GM19023 (cell line): Measurements from ENCODE around the gene CHST11.

Source experiments
- ATAC-seq: cut with Tn5 transposase; IDR thresholded peaks from one replicate; pipeline ENCODE4 v1.9.1; 2021; ENCODE audit warnings: mild to moderate bottlenecking, moderate library complexity; ENCODE audit not compliant: unreplicated experiment

CHST11 gene

DNA sequence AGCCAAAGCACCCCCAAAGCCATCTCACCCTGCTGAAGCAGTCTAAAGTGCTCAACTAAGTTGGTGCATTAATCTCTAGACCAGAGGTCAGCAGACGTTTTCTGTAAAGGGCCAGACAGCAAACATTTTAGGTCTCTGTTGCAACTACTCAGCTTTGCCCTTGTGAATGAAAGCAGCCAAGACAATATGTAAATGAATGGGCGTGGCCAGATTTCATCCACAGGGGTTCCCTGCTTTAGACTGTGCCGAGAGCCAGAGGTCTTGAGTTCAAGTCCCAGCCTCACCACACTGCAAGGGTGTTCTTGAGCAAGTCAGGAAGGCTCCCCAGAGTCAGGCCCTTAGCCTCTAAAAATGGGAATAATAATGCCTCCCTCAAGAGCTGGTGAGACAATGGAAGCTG, 166.2 kb downstream of the CHST11 start:
- ATAC-seq = no peak

DNA sequence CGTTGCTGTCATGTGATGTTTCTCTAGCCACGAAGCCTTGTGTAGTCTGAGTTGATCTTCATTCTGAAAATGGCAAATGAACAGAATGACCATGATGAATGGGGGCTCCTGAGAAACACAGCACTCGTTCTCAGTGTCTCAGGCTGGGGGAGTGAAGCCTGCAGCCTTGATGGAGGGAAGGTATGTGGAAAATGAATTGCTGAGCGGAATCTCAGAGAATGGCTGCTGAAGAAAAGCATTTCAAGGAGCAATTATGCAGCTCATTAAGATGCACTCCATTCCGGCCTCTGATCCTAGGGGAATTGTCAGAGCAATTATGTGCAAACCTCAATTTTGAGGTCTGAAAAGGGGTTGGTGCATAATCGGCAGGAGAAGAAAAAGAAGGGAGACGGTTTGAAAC, 167.1 kb downstream of the CHST11 start:
- no peak for ATAC-seq

- ATAC-seq = no peak
Observed at GRCh38 chr12:104624529-104624928, 167.8 kb downstream of the CHST11 start.

DNA sequence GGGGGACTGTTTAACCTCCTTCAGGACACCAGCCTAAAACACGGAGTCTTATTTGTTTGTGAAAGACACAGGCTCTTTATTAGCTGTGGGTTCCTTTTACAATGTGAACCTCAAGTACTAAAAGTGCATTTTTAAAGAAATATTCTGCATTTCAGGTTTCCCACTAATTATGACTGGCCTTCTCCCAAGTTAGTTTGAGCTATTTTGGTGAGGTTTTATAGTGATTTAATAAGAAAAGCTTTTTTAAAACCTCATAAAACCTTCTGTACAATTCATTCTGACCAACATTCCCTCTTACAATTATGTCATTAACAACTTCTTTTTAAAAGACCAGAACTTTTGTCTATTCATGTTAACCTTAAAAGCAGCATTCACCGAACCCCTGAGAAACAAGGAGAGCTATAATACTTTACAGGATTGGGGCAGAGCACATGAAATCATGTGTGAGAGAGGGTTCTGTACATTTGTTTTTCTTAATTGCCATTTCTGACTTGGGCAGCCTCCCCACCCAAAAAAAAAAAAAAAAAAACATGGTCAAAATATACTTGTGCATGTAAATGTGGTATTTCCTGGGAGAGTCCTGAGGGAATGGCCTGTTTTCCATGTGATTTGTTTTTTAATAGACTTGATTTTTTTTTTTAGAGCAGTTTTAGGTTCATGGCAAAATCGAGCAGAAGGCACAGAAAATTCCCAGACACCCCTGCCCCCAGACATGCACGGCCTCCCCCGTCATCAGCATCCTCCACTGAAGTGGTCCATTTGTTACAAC, 169.5 kb downstream of the CHST11 start:
- no peak for ATAC-seq

DNA sequence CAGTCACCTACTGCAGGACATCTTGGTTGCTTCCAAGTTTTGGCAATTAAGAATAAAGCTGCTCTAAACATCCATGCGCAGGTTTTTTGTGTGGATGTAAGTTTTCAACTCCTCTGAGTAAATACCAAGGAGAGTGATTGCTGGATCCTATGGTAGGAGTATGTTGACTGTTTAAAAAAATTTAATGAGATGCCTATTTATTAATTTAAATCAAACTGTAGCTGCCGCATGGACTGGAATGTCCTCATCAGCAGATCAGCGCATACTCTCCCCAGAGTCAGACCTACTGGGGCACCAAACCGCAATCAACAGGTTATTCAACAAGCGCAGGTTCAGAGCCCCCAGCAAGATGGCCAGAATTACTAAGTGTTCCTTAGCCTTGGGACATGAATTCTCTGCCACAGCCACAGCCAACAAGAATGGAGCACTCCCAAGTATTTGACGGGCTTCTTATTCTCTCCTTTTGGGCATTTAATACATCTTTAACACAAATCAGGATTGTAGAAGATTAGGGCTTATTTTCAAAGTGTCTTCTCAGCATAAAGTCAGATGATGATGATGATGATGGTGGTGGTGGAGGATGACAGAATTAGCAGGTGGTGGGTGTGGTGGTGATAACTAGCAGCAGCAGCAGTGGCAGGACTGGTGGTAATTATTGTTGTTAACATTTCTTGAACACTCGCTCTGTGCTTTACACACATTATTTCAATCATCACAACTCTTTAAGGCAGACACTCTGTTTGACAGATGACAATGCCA, 170.7 kb downstream of the CHST11 start:
- ATAC-seq = no peak

- ATAC-seq = no peak
Observed at GRCh38 chr12:104627990-104628830, 171.5 kb downstream of the CHST11 start.

DNA sequence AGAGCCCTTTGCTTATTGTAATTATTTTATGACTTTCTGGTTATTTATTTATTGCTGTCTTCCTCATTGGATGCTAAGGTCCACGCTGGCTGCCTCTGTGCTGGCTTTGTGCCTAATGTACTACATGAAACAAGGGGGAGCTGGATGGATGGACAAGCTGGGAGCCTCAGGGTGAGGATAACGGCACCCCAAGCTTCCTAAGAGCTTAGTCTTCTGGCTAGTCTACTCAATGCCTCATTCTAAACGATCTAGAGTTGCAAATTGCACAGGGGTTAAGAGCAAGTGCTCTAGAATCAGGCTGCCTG, 172.0 kb downstream of the CHST11 start:
- no peak for ATAC-seq

- no peak for ATAC-seq
Observed at GRCh38 chr12:104630230-104630670, 173.5 kb downstream of the CHST11 start.

DNA sequence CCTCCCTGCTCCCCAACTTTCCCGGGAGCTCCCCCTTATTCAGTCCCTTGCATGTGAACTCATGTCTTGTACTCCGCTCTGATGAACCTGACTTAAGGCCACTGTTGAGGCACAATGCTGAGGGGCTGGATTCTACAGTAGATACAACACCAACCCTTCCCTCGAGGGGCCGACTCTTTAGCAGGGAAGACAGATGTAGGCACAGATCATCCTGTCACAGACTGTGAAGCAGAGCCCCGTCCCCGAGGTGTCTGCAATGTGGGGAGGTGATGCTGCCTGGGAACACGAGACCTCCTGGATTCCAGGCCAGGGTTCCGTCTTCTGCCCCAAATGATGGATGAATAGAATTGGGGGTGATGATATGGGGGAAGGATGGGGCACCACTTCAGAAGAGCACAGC, 175.1 kb downstream of the CHST11 start:
- ATAC-seq = no peak

DNA sequence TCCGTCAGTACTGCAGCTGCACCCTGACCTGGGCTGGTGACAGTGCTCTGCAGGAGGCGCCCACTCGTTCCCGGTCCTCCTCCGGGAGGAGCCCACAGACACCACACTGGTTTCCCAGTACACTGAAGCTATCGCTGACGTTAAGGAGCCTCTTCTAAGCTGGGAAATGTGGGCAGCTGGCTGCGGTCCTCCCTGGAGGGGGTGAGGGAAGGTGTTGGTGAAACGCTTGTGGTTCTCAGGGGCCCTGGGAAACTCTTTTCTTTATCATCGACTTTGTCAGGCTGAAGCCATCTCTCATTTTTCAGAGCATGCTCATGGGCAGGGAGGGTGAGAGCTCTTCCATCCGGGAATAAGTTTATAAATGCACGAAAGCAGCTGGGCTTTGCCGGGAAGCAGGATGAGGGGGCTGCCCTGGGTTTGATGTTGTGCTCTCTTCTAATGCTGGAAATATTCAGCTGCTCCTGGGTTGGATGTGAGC, 176.0 kb downstream of the CHST11 start:
- ATAC-seq = no peak

GRCh38 chr12:104634044-104634443, 177.3 kb downstream of the CHST11 start:
- no peak for ATAC-seq

DNA sequence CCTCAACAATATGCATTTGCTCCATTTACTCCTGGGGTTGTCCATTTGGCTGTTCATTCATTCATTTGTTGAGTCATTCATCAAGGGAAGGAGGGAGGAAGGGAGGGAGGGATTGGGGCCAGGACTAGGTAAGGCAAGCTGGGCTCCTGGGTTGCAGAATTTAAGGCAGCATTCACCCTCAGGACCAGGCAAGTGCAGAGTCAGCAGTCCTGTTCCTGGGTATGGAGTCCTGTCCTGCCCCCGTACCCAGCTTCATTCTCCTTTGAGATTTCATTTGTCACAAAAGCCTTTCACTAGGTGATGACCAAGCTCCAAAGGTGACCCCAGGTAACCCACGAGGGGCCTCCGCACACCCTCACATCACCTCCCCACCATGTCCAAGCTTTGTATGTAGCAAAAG, 178.1 kb downstream of the CHST11 start:
- ATAC-seq = no peak

- no peak for ATAC-seq
Observed at GRCh38 chr12:104635607-104636343, 179.0 kb downstream of the CHST11 start.

GRCh38 chr12:104636496-104636895, 179.7 kb downstream of the CHST11 start:
- no peak for ATAC-seq

DNA sequence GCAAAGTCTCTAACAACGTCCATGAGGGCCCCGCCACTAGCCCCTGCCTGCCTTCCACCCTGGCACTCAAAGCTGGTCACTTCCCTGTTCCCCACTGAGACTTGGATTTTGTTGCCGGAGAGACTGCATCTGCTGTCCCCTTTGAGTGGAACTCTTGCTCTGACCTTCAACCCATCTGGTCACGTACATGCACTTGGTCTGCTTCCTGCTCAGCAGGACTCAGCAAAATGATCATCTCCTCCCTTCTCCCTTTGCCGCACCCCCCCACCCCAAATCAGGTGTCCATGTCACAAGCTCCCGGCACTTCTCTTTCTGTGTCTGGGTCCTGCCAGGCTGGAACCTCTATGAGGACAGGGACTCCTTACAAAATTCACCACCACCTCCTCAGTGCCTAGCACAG, 180.9 kb downstream of the CHST11 start:
- no peak for ATAC-seq

DNA sequence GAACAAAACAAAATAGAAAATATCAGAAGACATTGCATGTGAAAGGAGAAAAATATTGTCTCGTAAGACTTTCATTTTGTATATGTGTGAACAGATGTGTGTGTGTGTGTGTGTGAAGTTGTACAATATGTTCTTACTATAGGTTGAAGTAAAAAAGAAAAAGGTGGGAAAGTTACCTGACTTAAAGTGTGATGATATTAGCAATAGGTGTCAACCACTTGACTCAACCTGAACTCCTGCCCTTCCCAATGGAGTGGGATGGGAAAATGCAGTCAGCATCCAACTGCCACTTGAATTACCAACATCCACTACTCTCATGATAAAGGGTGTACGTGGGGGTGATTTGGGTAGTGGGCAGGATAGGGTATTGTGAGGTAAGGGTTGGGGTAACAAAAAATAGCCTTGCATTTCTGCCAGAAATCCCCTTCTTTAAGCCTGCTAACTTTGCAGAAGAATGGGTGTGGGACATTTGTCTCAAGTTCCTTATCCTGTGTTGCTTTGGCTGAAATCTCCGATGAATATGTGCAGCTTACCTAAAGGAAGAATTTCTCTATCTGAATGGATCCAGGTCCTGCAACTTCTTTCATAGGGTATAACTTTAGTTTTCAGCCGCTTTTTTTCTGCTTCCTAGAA, 181.6 kb downstream of the CHST11 start:
- no peak for ATAC-seq

- ATAC-seq = no peak
Observed at GRCh38 chr12:104638851-104639240, 182.1 kb downstream of the CHST11 start.

- no peak for ATAC-seq
Observed at GRCh38 chr12:104640956-104641355, 184.2 kb downstream of the CHST11 start.

GRCh38 chr12:104641862-104642261, 185.1 kb downstream of the CHST11 start:
- peak; percentile 84 for ATAC-seq

GRCh38 chr12:104643093-104643818, 186.5 kb downstream of the CHST11 start:
- no peak for ATAC-seq
